ENCODE data around the gene SATB2. TPM values are rescaled to one million over a fixed set of nuclear protein-coding genes. Genes with fewer than 3 reads are reported as not detected.

The SATB2 gene
- total RNA-seq (3.5 TPM), polyA plus RNA-seq (1.7 TPM)

DNA sequence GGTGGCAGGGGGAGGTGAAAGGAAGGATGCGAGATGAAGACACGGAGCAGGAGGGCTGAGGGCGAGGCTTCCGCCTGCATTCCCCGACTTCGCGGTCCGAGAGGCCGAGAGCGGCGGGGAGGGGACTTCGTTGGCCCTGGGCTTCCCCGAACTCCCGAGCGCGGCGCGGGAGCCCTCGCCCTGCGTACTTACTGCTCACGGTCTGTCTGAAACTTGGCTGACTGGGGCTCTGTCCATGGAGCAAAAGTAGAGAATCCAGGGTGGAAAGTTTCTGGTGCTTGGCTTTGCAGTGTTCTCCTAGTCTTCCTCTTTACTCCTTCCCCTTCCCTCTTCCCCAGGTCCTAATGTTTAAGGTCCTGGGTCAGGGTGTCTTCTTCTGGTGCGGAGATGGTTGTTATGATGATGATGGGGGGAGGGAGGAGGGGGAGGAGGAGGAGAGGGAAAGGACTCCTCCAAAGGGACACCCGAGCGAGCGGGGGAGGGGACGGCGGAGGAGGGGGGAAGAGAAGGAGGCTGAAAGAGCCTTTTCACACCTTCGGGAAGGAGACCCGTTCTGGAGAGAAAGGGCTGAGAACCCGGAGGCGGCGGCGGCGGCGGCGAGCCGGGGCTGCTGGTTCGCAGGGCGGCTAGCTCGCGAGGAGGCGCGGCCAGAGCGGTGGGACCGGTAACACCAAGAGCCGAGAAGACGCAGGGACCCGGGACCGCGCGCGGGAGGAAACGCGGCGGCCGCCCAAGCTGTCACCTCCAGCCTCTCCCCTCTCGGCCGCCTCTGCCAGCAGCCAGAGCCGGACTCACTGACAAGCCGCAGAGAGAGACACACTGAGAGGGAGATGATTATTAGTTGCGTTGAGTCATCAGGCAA is at the start of gene SATB2:
Gene SATB2 (minus strand): TSS at position 793 of the 862 bp plus-strand sequence. CDS start 1,902 bp downstream, outside the sequence.
- Histone ChIP-seq H3K36me3 (ENCODE audit: insufficient read depth) (no peaks in the 10 kb centered on the region), H3K27ac (ENCODE audit: low read depth) (peak within 1 kb of the TSS; percentile 77), H3K4me3 (ENCODE audit: low read depth, low read length) (peak within 1 kb of the TSS; percentile 91), H3K4me1 (ENCODE audit: insufficient read depth) (no peaks in the 10 kb centered on the region)
- WGBS = under 1% methylated on average over 61 of the region's 61 CpGs
- DNase-seq (ENCODE audit: extremely low spot score) = no peak

DNA sequence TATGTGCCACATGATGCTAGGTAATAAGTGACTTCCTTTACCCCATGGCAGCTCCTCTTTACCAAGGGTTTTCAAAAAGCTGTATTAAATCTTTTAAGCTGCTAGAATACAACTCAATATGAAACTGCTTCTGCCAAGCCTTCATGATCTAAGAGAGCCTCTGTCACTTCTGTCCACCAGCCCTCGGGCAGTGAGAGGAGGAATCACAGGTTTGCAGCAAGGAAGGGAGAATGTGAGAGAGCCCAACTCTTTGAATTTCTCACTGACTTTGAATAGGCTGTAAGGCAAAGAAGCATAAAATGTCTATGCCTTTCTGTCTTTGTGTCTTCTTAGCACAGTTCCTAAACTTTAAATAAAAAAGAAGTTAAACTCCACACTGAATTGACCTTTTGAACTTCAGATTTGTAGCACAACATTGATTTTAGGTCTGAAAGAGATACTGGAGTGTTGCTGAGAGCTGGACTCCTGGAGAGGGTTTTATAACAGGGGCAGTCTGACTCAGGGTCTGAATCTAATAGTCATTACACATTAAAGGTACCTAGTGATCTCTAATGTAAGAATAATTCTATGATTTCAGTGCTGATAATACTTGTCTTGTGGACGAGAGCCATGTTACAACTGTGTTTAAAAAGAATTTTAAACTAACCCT is 48.1 kb upstream of the SATB2 start:
- WGBS = 59% methylated on average over 2 of the region's 2 CpGs

DNA sequence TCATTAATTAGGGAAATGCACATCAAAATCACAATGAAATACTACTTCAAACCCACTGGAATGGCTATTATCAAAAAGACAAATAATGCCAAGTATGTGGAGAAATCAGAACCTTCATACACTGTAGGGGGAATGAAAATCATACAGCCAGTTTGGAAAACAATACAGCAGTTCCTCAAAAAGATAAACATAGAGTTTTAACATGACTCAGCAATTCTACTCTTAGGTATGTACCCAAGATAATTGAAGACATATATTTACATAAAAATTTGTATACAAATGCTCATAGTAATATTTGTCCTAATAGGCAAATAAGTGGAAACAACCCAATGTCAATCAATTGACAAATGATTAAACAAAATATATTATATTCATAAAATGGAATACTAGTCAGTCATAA is 45.4 kb upstream of the SATB2 start:
- Histone ChIP-seq H3K4me1 (ENCODE audit: insufficient read depth) (no peaks in the 10 kb centered on the region), H3K4me3 (ENCODE audit: low read depth, low read length) (no peak overlapping the region), H3K36me3 (ENCODE audit: insufficient read depth) (no peaks in the 10 kb centered on the region), H3K27ac (ENCODE audit: low read depth) (no peak overlapping the region)
- no peak for DNase-seq (ENCODE audit: extremely low spot score)

More for the DNA sequence above, 48.1 kb upstream of the SATB2 start:
- no peak overlapping the region for H3K4me3 ChIP-seq (ENCODE audit: low read depth, low read length)
- no peaks in the 10 kb centered on the region for H3K36me3 ChIP-seq (ENCODE audit: insufficient read depth)
- no peaks in the 10 kb centered on the region for H3K4me1 ChIP-seq (ENCODE audit: insufficient read depth)
- no peak for DNase-seq (ENCODE audit: extremely low spot score)
- H3K27ac ChIP-seq (ENCODE audit: low read depth) = no peak overlapping the region

DNA sequence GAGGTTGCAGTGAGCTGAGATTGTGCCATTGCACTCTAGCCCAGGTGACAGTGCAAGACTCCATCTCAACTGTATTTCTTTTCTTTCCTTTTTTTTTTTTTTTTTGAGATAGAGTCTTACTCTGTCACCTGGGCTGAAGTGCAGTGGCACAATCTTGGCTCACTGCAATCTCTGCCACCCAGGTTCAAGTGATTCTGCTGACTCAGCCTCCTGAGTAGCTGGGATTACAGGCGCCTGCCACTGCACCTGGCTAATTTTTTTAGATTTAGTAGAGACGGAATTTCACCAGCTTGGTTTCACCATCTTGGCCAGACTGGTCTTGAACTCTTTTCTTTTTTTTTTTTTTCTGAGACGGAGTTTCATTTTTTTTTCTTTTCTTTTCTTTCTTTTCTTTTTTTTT is 41.3 kb upstream of the SATB2 start:
- Histone ChIP-seq H3K4me3 (ENCODE audit: low read depth, low read length) (no peak overlapping the region), H3K27ac (ENCODE audit: low read depth) (no peak overlapping the region), H3K4me1 (ENCODE audit: insufficient read depth) (no peaks in the 10 kb centered on the region), H3K36me3 (ENCODE audit: insufficient read depth) (no peaks in the 10 kb centered on the region)
- no peak for DNase-seq (ENCODE audit: extremely low spot score)
- WGBS = 88% methylated on average over 3 of the region's 3 CpGs

DNA sequence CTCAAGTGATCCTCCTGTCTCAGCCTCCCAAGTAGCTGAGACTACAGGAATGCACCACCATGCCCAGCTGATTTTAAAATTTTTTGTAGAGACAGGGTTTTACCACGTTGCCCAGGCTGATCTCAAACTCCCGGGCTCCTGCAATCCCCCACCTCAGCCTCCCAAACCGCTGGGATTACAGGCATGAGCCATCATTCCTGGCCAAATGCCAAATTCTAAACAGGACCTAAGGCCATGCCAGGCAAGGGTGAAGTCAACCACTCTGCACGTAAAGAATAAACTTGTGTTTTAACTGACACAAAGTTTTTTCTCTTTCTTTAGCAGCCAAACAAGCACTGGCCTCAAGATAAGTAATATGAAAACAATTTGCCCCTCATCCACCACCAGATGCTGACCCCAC is 37.4 kb upstream of the SATB2 start:
- H3K36me3 ChIP-seq (ENCODE audit: insufficient read depth) = no peaks in the 10 kb centered on the region
- DNase-seq (ENCODE audit: extremely low spot score) = no peak
- no peaks in the 10 kb centered on the region for H3K4me1 ChIP-seq (ENCODE audit: insufficient read depth)
- H3K27ac ChIP-seq (ENCODE audit: low read depth) = no peak overlapping the region
- H3K4me3 ChIP-seq (ENCODE audit: low read depth, low read length) = no peak overlapping the region
- 53% methylated on average over 4 of the region's 4 CpGs for WGBS

DNA sequence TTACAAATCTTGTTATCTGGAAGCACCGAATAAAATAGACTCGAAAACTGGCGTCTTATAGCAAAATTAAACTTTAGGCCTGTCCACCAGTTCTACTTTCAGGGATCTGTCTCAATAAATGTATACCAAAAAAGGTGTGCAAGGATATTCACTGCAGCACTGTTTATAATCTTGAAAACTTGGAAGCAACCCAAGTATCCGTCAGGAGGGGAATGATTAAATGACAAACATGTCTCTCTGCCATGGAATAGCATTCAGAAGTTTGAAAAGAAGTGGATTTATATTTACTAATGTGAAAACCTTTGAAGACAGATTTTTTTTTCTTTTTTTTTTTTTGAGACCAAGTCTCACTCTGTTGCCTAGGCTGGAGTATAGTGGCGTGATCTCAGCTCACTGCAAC is 32.3 kb upstream of the SATB2 start:
- WGBS = 59% methylated on average over 5 of the region's 5 CpGs
- Histone ChIP-seq H3K27ac (ENCODE audit: low read depth) (no peak overlapping the region), H3K4me3 (ENCODE audit: low read depth, low read length) (no peak overlapping the region), H3K4me1 (ENCODE audit: insufficient read depth) (no peaks in the 10 kb centered on the region), H3K36me3 (ENCODE audit: insufficient read depth) (no peaks in the 10 kb centered on the region)
- no peak for DNase-seq (ENCODE audit: extremely low spot score)

DNA sequence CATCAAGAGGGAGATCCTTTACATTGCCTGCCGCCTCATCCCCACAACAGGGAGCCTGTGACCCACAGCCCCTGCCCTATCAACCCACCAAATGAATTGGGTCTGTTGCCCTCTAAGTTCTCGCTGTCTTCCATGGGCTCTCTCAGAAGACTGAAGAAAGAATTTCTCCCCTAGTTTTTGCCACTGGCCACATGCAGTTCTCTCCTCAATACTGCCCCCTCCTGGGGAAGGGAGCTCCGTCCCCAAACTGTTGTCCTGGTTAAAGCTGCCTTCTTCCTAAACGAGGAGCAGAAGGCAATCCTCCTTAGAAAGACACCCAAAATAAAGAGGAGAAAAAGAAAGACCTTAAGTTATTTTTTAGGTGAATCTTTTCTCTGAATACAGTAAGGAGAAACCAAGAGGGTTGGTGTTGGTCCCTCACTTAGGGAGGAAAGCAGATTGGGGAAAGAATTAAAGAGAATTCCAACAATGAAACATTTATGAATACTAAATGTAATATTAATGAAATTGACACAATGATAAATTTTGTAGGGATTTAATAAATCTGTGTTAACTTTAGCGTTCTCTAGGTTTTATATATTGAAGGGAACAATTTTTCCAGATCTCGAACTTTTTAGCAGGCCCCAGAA is 31.1 kb upstream of the SATB2 start:
- no peaks in the 10 kb centered on the region for H3K4me1 ChIP-seq (ENCODE audit: insufficient read depth)
- H3K27ac ChIP-seq (ENCODE audit: low read depth) = no peak overlapping the region
- H3K36me3 ChIP-seq (ENCODE audit: insufficient read depth) = no peaks in the 10 kb centered on the region
- WGBS = 66% methylated on average over 6 of the region's 6 CpGs
- no peak overlapping the region for H3K4me3 ChIP-seq (ENCODE audit: low read depth, low read length)
- no peak for DNase-seq (ENCODE audit: extremely low spot score)

DNA sequence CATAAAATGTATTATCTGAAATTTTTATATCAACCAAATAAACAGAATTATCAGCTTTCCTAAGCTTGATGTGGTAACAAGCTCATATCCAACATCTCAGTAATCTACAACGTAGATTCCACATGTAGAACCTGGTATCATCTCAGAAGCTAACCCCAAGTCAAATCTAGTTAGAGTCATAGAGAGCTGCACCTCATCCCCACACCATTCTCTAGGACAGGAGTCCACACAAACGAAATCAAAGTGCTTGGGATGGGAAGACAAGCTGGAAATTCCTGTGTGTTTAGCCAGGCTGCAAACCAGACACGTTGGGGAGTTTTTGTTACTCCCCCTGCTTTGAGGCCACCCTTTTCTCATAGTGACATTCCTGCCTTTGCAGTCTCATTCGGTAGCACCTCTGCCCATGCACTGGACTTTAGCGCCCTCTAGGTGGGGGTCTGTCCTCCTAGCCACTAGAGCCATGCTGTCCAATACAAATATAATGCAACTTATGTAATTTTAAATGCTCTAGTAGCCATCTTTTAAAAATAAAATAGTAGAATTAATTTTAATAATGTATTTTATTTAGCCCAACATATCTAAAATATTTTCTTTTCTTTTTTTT is 28.1 kb upstream of the SATB2 start:
- Histone ChIP-seq H3K27ac (ENCODE audit: low read depth) (no peak overlapping the region), H3K36me3 (ENCODE audit: insufficient read depth) (no peaks in the 10 kb centered on the region), H3K4me3 (ENCODE audit: low read depth, low read length) (no peak overlapping the region), H3K4me1 (ENCODE audit: insufficient read depth) (no peaks in the 10 kb centered on the region)
- no peak for DNase-seq (ENCODE audit: extremely low spot score)
- WGBS = 17% methylated on average over 5 of the region's 5 CpGs

DNA sequence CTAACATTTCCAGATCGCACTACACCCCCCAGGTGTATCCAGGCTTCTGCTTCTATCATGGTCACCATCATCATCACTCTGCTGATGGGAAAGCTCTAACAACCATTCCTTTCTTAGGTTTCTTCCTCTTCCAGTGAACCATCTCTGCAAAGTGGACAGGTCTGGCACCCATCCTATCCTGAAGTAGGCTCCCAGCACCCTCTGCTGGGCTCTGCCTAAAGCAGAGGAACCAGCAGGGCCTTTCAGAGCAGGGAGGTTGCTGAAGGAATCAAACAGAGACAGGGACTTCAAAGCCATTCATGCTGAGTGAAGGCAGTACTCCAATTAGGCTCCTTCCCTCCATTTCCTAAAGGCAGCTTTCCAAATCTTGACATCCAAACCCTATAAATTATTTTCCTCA is 27.2 kb upstream of the SATB2 start:
- H3K4me1 ChIP-seq (ENCODE audit: insufficient read depth) = no peaks in the 10 kb centered on the region
- no peak for DNase-seq (ENCODE audit: extremely low spot score)
- H3K27ac ChIP-seq (ENCODE audit: low read depth) = no peak overlapping the region
- H3K4me3 ChIP-seq (ENCODE audit: low read depth, low read length) = no peak overlapping the region
- H3K36me3 ChIP-seq (ENCODE audit: insufficient read depth) = no peaks in the 10 kb centered on the region
- WGBS = 92% methylated on average over 1 of the region's 1 CpG

DNA sequence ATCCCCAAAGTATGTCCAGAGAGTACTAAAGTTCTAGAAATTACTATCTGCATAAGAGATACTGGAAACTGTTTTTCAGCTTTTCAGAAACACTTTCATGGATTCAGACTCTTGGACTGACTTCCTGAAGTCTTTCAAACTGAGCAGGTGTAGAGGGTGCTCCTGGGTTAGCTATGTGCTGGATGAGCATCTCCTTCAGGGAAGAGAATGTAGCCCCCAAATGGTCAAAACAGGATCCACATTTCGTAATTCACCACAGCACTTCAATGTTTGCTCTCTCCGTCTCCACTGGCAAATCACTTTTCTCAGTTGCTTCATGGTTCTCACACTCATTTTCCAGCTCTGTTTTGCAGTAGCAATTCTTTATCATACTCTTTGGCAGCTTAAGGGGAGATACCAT is 23.2 kb upstream of the SATB2 start:
- DNase-seq (ENCODE audit: extremely low spot score) = no peak
- Histone ChIP-seq H3K36me3 (ENCODE audit: insufficient read depth) (no peaks in the 10 kb centered on the region), H3K27ac (ENCODE audit: low read depth) (no peak overlapping the region), H3K4me3 (ENCODE audit: low read depth, low read length) (no peak overlapping the region), H3K4me1 (ENCODE audit: insufficient read depth) (no peaks in the 10 kb centered on the region)
- 75% methylated on average over 2 of the region's 2 CpGs for WGBS

DNA sequence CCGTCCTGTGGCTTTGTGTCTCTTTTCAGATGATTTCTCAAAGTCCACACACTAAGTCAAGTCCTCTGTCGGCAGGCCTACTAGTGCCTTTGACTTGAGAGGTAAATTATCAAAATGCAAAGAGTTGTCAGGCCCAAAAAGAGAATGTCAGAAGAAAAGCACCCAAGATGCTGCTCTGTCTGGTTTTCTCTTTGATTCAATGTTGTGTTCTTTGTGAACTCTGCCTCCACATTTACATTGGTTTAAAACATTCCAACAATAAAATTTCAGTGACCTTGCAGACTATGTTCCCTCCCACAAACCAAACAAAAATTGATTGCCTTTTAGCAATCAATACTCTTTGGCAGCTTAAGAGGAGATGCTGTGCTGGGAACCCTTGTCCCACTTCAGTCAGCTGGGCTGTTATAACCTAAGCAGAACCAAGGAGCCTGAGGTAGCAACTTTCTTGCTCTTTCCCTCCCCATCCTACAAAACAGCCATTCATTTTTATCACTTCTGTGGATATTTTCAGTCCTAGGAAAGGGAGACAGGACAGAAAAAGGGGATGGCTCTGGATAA is 19.6 kb upstream of the SATB2 start:
- no peak for DNase-seq (ENCODE audit: extremely low spot score)

DNA sequence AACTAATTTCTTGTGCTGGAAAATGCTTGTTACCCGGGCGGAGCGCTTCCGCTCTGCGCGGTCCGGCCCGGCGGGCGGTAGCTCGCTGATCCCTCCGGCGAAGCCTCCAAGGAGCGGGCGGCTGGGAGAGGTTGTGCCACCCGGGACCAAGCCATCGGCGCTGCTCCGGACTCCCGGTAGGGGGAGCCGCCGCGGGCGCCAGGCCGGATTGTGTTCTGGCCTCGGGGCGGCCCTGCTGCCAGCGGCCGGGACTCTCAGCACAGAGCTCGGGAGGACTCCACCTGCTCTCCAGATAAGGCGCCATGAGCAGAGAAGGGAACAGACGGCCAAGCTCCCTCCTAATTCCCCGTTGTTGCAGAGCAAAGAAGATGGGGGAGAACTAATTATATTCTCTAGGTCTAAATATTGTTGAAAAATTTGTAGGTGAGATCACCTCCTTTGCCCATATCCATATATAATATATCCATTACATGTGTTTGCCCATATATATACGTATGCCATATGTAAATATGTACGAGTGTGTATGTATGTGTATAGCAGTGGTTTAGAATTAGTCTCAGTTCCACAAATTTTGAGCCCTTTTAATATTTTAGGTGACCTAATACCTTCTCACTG is 13.8 kb upstream of the SATB2 start:
- peak overlapping the region; percentile 21 for H3K4me3 ChIP-seq (ENCODE audit: low read depth, low read length)
- no peak overlapping the region for H3K27ac ChIP-seq (ENCODE audit: low read depth)
- no peaks in the 10 kb centered on the region for H3K36me3 ChIP-seq (ENCODE audit: insufficient read depth)
- no peak for DNase-seq (ENCODE audit: extremely low spot score)
- no peaks in the 10 kb centered on the region for H3K4me1 ChIP-seq (ENCODE audit: insufficient read depth)
- WGBS = 6% methylated on average over 35 of the region's 35 CpGs

More for the DNA sequence above, 19.6 kb upstream of the SATB2 start:
- Histone ChIP-seq H3K27ac (ENCODE audit: low read depth) (no peak overlapping the region), H3K4me1 (ENCODE audit: insufficient read depth) (no peaks in the 10 kb centered on the region), H3K36me3 (ENCODE audit: insufficient read depth) (no peaks in the 10 kb centered on the region), H3K4me3 (ENCODE audit: low read depth, low read length) (no peak overlapping the region)
- 79% methylated on average over 2 of the region's 2 CpGs for WGBS

All from urinary bladder (tissue), 4 donors.